H9 (cell line): ENCODE results near the gene CHCHD4. TPM values are rescaled to one million over a fixed set of nuclear protein-coding genes. Genes with fewer than 3 reads are reported as not detected.

ENCODE experiments used
- DNase-seq: peaks from one replicate; pipeline ENCODE4 v3.0.0-alpha.2; 2017
- H2AFZ ChIP-seq: one replicate; pipeline ENCODE4 v1.6.1; 2013; ENCODE audit warnings: mild to moderate bottlenecking, low read length, control low read depth, moderate library complexity
- H2AK5ac ChIP-seq: 2 replicates; pipeline ENCODE4 v1.6.1; 2013; ENCODE audit warnings: low read length, control low read depth, mixed read lengths; ENCODE audit not compliant: insufficient read length
- H2BK120ac ChIP-seq: one replicate; pipeline ENCODE4 v1.6.1; 2013; ENCODE audit warnings: low read depth, mild to moderate bottlenecking, low read length, control low read depth, inconsistent platforms; ENCODE audit not compliant: poor library complexity, severe bottlenecking
- H2BK12ac ChIP-seq: 2 replicates; pipeline ENCODE4 v1.6.1; 2013; ENCODE audit warnings: low read length, control low read depth, mixed read lengths, low read depth; ENCODE audit not compliant: insufficient read length
- H2BK15ac ChIP-seq: 2 replicates; pipeline ENCODE4 v1.6.1; 2013; ENCODE audit warnings: low read depth, low read length, control low read depth
- H2BK20ac ChIP-seq: one replicate; pipeline ENCODE4 v1.6.1; 2013; ENCODE audit warnings: low read depth, mild to moderate bottlenecking, low read length, control low read depth, inconsistent platforms; ENCODE audit not compliant: poor library complexity, severe bottlenecking
- H2BK5ac ChIP-seq: 2 replicates; pipeline ENCODE4 v1.6.1; 2013; ENCODE audit warnings: low read length, control low read depth, mixed read lengths; ENCODE audit not compliant: insufficient read length
- H3K14ac ChIP-seq: 2 replicates; pipeline ENCODE4 v1.6.1; 2013; ENCODE audit warnings: low read length, control low read depth; ENCODE audit not compliant: insufficient read depth
- H3K18ac ChIP-seq: 2 replicates; pipeline ENCODE4 v1.6.1; 2013; ENCODE audit warnings: low read depth, mild to moderate bottlenecking, mixed read lengths, low read length, control low read depth; ENCODE audit not compliant: insufficient read length
- H3K23ac ChIP-seq: 2 replicates; pipeline ENCODE4 v1.6.1; 2013; ENCODE audit warnings: low read length, control low read depth, mixed read lengths, low read depth; ENCODE audit not compliant: insufficient read length
- H3K23me2 ChIP-seq: 2 replicates; pipeline ENCODE4 v1.6.1; 2013; ENCODE audit warnings: low read depth, mild to moderate bottlenecking, mixed read lengths, low read length, control low read depth; ENCODE audit not compliant: insufficient read length, poor library complexity, severe bottlenecking
- H3K27ac ChIP-seq: 2 replicates; pipeline ENCODE4 v1.5.1; 2013; ENCODE audit warnings: low read length, control low read depth, mixed read lengths, low read depth; ENCODE audit not compliant: insufficient read length
- H3K27me3 ChIP-seq: 2 replicates; pipeline ENCODE4 v1.6.1; 2013; ENCODE audit warnings: low read length, control low read depth, inconsistent platforms; ENCODE audit not compliant: insufficient read depth
- H3K4ac ChIP-seq: 2 replicates; pipeline ENCODE4 v1.6.1; 2013; ENCODE audit warnings: low read depth, mild to moderate bottlenecking, control low read depth, inconsistent platforms, low read length, moderate library complexity
- H3K4me1 ChIP-seq: 2 replicates; pipeline ENCODE4 v1.6.1; 2013; ENCODE audit warnings: low read length, control low read depth, inconsistent platforms; ENCODE audit not compliant: insufficient read depth
- H3K4me2 ChIP-seq: 2 replicates; pipeline ENCODE4 v1.6.1; 2013; ENCODE audit warnings: low read length, control low read depth, mixed read lengths; ENCODE audit not compliant: insufficient read length, insufficient read depth
- H3K56ac ChIP-seq: 2 replicates; pipeline ENCODE4 v1.6.1; 2013; ENCODE audit warnings: low read depth, mild to moderate bottlenecking, mixed read lengths, low read length, control low read depth; ENCODE audit not compliant: insufficient read length
- H3K79me1 ChIP-seq: 2 replicates; pipeline ENCODE4 v1.6.1; 2013; ENCODE audit warnings: low read depth, mild to moderate bottlenecking, moderate library complexity, low read length, control low read depth, inconsistent platforms; ENCODE audit not compliant: insufficient read depth, poor library complexity, severe bottlenecking
- H3K79me2 ChIP-seq: 2 replicates; pipeline ENCODE4 v1.6.1; 2013; ENCODE audit warnings: low read length, control low read depth, inconsistent platforms; ENCODE audit not compliant: insufficient read depth
- H3K9ac ChIP-seq: 2 replicates; pipeline ENCODE4 v1.6.1; 2013; ENCODE audit warnings: low read length, control low read depth, mixed read lengths; ENCODE audit not compliant: insufficient read length; ENCODE audit errors: extremely low read depth
- H3K9me3 ChIP-seq: one replicate; pipeline ENCODE4 v1.6.1; 2013; ENCODE audit warnings: low read depth, low read length, inconsistent platforms; ENCODE audit not compliant: control insufficient read depth
- H3T11ph ChIP-seq: one replicate; pipeline ENCODE4 v1.6.1; 2013; ENCODE audit warnings: mild to moderate bottlenecking, low read length, control low read depth, inconsistent platforms
- H4K20me1 ChIP-seq: one replicate; pipeline ENCODE4 v1.6.1; 2013; ENCODE audit not compliant: control insufficient read depth, insufficient read length, insufficient read depth
- H4K5ac ChIP-seq: 2 replicates; pipeline ENCODE4 v1.6.1; 2013; ENCODE audit warnings: low read depth, mild to moderate bottlenecking, mixed read lengths, low read length, control low read depth; ENCODE audit not compliant: insufficient read length
- H4K8ac ChIP-seq: replicated peaks from 2 replicates; pipeline ENCODE4 v1.6.1; 2013; ENCODE audit warnings: low read length, control low read depth, mixed read lengths, low read depth; ENCODE audit not compliant: insufficient read length
- H4K91ac ChIP-seq: 2 replicates; pipeline ENCODE4 v1.6.1; 2013; ENCODE audit warnings: low read depth, mild to moderate bottlenecking, moderate library complexity, mixed read lengths, low read length, control low read depth; ENCODE audit not compliant: insufficient read length
- H3K27ac Mint-ChIP-seq, 3 experiments: 2 replicates in 2 of 3; 3 replicates in 1 of 3; pipeline ENCODE4 v1.8.0; 2020 to 2021; ENCODE audit warnings: mixed read lengths in 3 of 3, mild to moderate bottlenecking in 1 of 3, moderate library complexity in 1 of 3
- H3K27me3 Mint-ChIP-seq: 2 replicates; pipeline ENCODE4 v1.8.0; 2021; ENCODE audit warnings: low read depth, mild to moderate bottlenecking, moderate library complexity, mixed read lengths
- H3K36me3 Mint-ChIP-seq, 3 experiments: 2 replicates in 2 of 3; 3 replicates in 1 of 3; pipeline ENCODE4 v1.8.0; 2020 to 2021; ENCODE audit warnings: low read depth in 3 of 3, mixed read lengths in 3 of 3; ENCODE audit not compliant: insufficient read depth in 1 of 3
- H3K4me1 Mint-ChIP-seq, 2 experiments: 2 replicates each; pipeline ENCODE4 v1.8.0; 2020; ENCODE audit warnings: mixed read lengths in 2 of 2
- H3K4me3 Mint-ChIP-seq, 2 experiments: 2 replicates in 1 of 2; 3 replicates in 1 of 2; pipeline ENCODE4 v1.8.0; 2020 to 2021; ENCODE audit warnings: mild to moderate bottlenecking in 2 of 2, mixed read lengths in 2 of 2, moderate library complexity in 1 of 2
- H3K9me3 Mint-ChIP-seq, 2 experiments: 2 replicates in 1 of 2; 3 replicates in 1 of 2; pipeline ENCODE4 v1.8.0; 2020; ENCODE audit warnings: mild to moderate bottlenecking in 2 of 2, mixed read lengths in 2 of 2, moderate library complexity in 1 of 2
- CTCF ChIP-seq: fragments of 200-600 bp; sonication (generic); conservative IDR thresholded peaks from 3 replicates; pipeline ENCODE4 v1.8.0; 2021; ENCODE audit warnings: antibody characterized with exemption, mild to moderate bottlenecking
- WGBS: extraction: QIAGEN DNeasy Blood & Tissue Kit; methylation state at CpG from one replicate; pipeline ENCODE4 v1.1.7; 2013; ENCODE audit warnings: missing lambda C conversion rate, low lambda C conversion rate, mixed read lengths; ENCODE audit not compliant: insufficient read length; ENCODE audit errors: extremely low coverage; 5-methylcytosine and 5-hydroxymethylcytosine counted together
- total RNA-seq: library from RNA; stranded (reverse); gene quantifications from 2 replicates; pipeline ENCODE4 v1.2.1, GENCODE V29; 2021

The CHCHD4 gene
- total RNA-seq, 1 experiment from 2014 or later: 13.7 TPM

GRCh38 chr3:14156843-14157561 lies 32.3 kb upstream of the CHCHD4 start:
- Histone ChIP-seq H2BK5ac (no peak overlapping the region), H3K4ac (no peak overlapping the region), H3K14ac (no peak overlapping the region), H3K4me2 (no peak overlapping the region), H3K79me2 (no peaks in the 10 kb centered on the region), H2AK5ac (no peak overlapping the region), H3K27ac (no peak overlapping the region), H3K4me1 (no peaks in the 10 kb centered on the region), H3K27me3 (no peaks in the 10 kb centered on the region), H4K5ac (no peak overlapping the region), H3K18ac (no peak overlapping the region), H2BK120ac (no peak overlapping the region), H2BK15ac (no peak overlapping the region), H3K9me3 (no peaks in the 10 kb centered on the region), H3K79me1 (no peaks in the 10 kb centered on the region), H4K20me1 (no peaks in the 10 kb centered on the region), H4K8ac (no peak overlapping the region), H3K9ac (no peak overlapping the region), H2AFZ (no peak overlapping the region), H3K56ac (no peak overlapping the region), H3K23me2 (no peaks in the 10 kb centered on the region), H4K91ac (no peak overlapping the region), H3K23ac (no peak overlapping the region), H2BK12ac (no peak overlapping the region), H2BK20ac (no peak overlapping the region), H3T11ph (no peak overlapping the region)
- Mint-ChIP-seq H3K27ac (no peak overlapping the region), H3K9me3 (peaks cover 5 to 9% of the 10 kb centered on the region in 2 experiments; a peak in 4 of 5 replicates), H3K4me1 (peaks cover 0 to 5% of the 10 kb centered on the region in 2 experiments; a peak in 1 of 4 replicates), H3K4me3 (no peak overlapping the region), H3K36me3 (peaks cover 44 to 89% (median 87%) of the 10 kb centered on the region in 3 experiments), H3K27me3 (no peaks in the 10 kb centered on the region)
- no peak for DNase-seq
- TF ChIP-seq CTCF: no peak
- no CpG with 5 or more reads among the region's 13 CpGs for WGBS
